Body of pancreas (tissue), 4 donors: ENCODE measurements around the gene COL18A1.

ENCODE experiments used
- POLR2A ChIP-seq, 3 donors: fragments of 450-650 bp; IDR thresholded peaks; one replicate each; pipeline ENCODE4 v1.6.1; 2016; ENCODE audit warnings: antibody characterized with exemption in 3 of 3, mild to moderate bottlenecking in 2 of 3
- TF ChIP-seq, protein P1 (sequence below), 7 experiments: fragments of 450-650 bp in 4 of 7; fragments of 200-600 bp in 3 of 7; sonication (generic) in 3 of 7; IDR thresholded peaks; one replicate each; pipeline ENCODE4 v1.5.1; 2016 to 2019; ENCODE audit warnings: antibody characterized with exemption in 7 of 7

DNA sequence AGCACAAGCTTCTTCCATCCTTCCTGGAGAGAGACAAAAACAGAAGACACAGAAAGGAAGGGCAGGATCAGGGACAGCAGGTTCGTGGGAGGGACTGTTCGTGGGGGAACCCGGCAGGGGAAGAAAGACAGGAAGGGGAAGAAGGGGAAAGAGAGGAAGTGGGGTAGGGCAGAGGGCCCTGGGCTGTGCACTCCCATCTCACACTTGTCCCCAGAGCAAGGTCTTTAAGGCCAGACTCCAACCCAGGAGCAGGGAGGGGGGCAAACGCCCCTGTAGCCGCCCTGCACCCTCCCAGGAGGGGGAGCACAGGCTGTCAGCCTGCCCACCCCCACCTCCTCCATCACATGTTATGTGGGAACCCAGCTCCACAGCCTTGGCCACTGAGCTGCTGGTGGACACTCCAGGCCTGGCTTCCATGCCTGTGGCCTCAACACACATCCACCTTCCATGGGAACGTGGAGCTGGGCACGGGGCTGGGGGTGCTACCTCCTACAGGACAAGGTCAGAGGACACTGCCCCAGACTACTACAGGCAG is 127.9 kb downstream of the COL18A1 start:
- no peak for TF ChIP-seq POLR2A (IDR thresholded peaks at IDR 0.05)
- TF ChIP-seq, protein P1, sequence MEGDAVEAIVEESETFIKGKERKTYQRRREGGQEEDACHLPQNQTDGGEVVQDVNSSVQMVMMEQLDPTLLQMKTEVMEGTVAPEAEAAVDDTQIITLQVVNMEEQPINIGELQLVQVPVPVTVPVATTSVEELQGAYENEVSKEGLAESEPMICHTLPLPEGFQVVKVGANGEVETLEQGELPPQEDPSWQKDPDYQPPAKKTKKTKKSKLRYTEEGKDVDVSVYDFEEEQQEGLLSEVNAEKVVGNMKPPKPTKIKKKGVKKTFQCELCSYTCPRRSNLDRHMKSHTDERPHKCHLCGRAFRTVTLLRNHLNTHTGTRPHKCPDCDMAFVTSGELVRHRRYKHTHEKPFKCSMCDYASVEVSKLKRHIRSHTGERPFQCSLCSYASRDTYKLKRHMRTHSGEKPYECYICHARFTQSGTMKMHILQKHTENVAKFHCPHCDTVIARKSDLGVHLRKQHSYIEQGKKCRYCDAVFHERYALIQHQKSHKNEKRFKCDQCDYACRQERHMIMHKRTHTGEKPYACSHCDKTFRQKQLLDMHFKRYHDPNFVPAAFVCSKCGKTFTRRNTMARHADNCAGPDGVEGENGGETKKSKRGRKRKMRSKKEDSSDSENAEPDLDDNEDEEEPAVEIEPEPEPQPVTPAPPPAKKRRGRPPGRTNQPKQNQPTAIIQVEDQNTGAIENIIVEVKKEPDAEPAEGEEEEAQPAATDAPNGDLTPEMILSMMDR (IDR thresholded peaks at IDR 0.05), result no peak
